Testis (tissue), 2 donors: ENCODE measurements around the gene HPGDS.

Experiments used
- POLR2A ChIP-seq: fragments of 450-650 bp; IDR thresholded peaks from one replicate; pipeline ENCODE4 v1.6.1; 2017; ENCODE audit warnings: antibody characterized with exemption, mild to moderate bottlenecking, moderate library complexity
- TF ChIP-seq, protein P1 (sequence below), 3 experiments: fragments of 450-650 bp in 2 of 3; fragments of 200-600 bp in 1 of 3; sonication (generic) in 1 of 3; IDR thresholded peaks; one replicate each; pipeline ENCODE4 v1.5.1; 2016 to 2019; ENCODE audit warnings: antibody characterized with exemption in 3 of 3, mild to moderate bottlenecking in 2 of 3, moderate library complexity in 1 of 3

DNA sequence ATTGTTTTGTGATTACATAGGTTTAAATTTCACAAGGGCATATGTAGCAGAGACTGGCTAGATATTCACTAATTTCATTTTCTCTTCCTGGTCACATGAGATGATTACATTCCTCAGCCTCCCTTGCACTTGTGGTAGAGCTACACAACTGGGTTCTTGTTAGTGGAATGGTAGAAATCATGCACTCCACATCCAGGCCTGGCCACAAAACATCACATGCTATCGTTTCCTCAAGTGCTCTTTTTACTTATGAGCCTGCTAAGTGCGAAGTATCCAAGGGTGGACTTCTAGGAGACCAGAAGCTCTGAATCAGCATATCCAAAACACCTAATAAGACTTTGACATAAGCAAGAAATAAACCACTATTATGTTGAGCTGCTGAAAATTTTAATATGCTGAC, 26.4 kb upstream of the HPGDS start:
- TF ChIP-seq, protein P1, sequence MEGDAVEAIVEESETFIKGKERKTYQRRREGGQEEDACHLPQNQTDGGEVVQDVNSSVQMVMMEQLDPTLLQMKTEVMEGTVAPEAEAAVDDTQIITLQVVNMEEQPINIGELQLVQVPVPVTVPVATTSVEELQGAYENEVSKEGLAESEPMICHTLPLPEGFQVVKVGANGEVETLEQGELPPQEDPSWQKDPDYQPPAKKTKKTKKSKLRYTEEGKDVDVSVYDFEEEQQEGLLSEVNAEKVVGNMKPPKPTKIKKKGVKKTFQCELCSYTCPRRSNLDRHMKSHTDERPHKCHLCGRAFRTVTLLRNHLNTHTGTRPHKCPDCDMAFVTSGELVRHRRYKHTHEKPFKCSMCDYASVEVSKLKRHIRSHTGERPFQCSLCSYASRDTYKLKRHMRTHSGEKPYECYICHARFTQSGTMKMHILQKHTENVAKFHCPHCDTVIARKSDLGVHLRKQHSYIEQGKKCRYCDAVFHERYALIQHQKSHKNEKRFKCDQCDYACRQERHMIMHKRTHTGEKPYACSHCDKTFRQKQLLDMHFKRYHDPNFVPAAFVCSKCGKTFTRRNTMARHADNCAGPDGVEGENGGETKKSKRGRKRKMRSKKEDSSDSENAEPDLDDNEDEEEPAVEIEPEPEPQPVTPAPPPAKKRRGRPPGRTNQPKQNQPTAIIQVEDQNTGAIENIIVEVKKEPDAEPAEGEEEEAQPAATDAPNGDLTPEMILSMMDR (IDR thresholded peaks at IDR 0.05) = no peak
- no peak for TF ChIP-seq POLR2A
